HG03342 (cell line): Measurements from ENCODE around the gene TRIM36.

Experiments used
- ATAC-seq: cut with Tn5 transposase; IDR thresholded peaks from one replicate; pipeline ENCODE4 v1.9.1; 2021; ENCODE audit warnings: mild to moderate bottlenecking, moderate library complexity; ENCODE audit not compliant: unreplicated experiment

The TRIM36 gene

GRCh38 chr5:115169487-115170133 is at the start of gene TRIM36:
Gene TRIM36 (minus strand): TSS chr5:115169908. CDS start chr5:115169634, 274 bp downstream.
- peak; percentile 98 for ATAC-seq

GRCh38 chr5:115214541-115214940 is 44.8 kb upstream of the TRIM36 start:
- ATAC-seq: no peak

- ATAC-seq: peak; percentile 100
Measured at GRCh38 chr5:115209279-115209678, 39.6 kb upstream of the TRIM36 start.

- no peak for ATAC-seq
Measured at GRCh38 chr5:115202952-115203351, 33.2 kb upstream of the TRIM36 start.

- ATAC-seq: no peak
Measured at GRCh38 chr5:115196161-115196560, 26.5 kb upstream of the TRIM36 start.

- no peak for ATAC-seq
Measured at GRCh38 chr5:115194676-115195075, 25.0 kb upstream of the TRIM36 start.

- no peak for ATAC-seq
Measured at GRCh38 chr5:115193295-115193694, 23.6 kb upstream of the TRIM36 start.

- ATAC-seq: no peak
Measured at GRCh38 chr5:115192098-115192497, 22.4 kb upstream of the TRIM36 start.

GRCh38 chr5:115191474-115192031 is 21.8 kb upstream of the TRIM36 start:
- no peak for ATAC-seq

- ATAC-seq: no peak
Measured at GRCh38 chr5:115190388-115190787, 20.7 kb upstream of the TRIM36 start.

GRCh38 chr5:115189866-115190265 is 20.2 kb upstream of the TRIM36 start:
- no peak for ATAC-seq

GRCh38 chr5:115186794-115187193 is 17.1 kb upstream of the TRIM36 start:
- no peak for ATAC-seq

- ATAC-seq: no peak
Measured at GRCh38 chr5:115184770-115185169, 15.1 kb upstream of the TRIM36 start.

GRCh38 chr5:115181757-115182156 is 12.0 kb upstream of the TRIM36 start:
- ATAC-seq: no peak

GRCh38 chr5:115180165-115180709 is 10.5 kb upstream of the TRIM36 start:
- peak; percentile 66 for ATAC-seq

GRCh38 chr5:115179394-115180164 is 9.9 kb upstream of the TRIM36 start:
- ATAC-seq: peak; percentile 27

GRCh38 chr5:115179030-115179393 is 9.3 kb upstream of the TRIM36 start:
- ATAC-seq: no peak

GRCh38 chr5:115170929-115171510 is 1.3 kb upstream of the TRIM36 start:
- ATAC-seq: no peak

- ATAC-seq: peak; percentile 40
Measured at GRCh38 chr5:115170134-115170928, 623 bp upstream of the TRIM36 start.

GRCh38 chr5:115168829-115169486 is 750 bp downstream of the TRIM36 start:
- ATAC-seq: no peak
